A549 (cell line): ENCODE measurements around the gene THADA.

Experiments used
- POLR2A ChIP-seq: IDR thresholded peaks from 2 replicates; pipeline ENCODE4 v1.6.1; 2012; ENCODE audit warnings: mild to moderate bottlenecking, low read length
- RFX5 ChIP-seq: fragments of 450-650 bp; IDR thresholded peaks from 2 replicates; pipeline ENCODE4 v1.7.1; 2014; ENCODE audit warnings: antibody characterized with exemption, mild to moderate bottlenecking, moderate library complexity

DNA sequence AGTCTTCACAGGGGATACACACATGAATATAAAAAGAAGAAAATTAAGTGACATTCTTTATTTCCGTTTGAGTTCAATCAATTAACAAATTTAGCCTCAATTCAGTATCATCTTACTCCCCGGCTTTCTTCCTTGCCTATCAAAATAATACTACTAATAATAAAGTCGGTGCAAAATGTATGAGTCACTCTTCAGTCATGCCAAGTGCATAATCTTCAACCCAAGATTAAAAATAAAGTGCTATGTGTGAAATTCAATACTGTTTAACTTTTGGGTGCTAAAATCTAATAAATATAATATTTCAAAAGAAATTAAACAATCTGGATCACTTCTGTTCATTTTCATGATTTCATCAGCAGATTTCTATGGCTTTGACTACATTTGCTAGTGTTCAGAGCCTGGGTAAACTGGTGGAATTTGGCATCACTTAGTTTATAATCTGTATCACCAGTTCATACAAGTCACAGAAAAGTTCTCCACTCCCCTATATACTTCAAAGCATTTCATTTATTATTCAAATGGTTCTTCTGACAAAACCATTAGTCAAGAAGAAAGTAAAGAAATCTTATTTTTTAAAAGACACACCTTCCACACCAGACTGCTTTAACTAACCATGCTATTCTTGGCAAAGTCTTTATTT lies 183.6 kb downstream of the THADA start:
- TF ChIP-seq RFX5 (no peak), POLR2A (no peak)
